Measurements from ENCODE around the gene SELENOK.

Gene SELENOK

DNA sequence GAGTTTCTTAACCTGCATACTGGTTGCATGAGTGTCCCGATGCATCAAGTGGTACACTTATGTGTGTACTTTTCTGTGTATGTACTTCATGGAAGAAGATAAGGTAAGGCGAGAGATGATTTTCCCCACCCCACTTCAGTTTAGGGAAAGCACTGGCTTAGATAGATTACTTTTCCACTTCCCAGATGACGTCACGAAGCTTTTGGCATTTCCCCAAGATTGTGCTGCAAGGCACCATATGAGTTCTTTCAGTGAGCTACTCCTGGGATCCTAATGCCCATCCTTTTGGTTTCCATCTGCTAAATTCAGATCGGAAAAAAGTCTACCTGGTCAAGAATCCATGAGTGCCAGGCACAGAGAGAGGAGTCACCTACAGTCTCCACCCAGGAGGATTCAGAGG lies 40.8 kb downstream of the SELENOK start:
- no peak overlapping the region for H3K4me3 ChIP-seq (ENCODE audit: low read length)
- WGBS = 95% methylated on average over 5 of the region's 5 CpGs
- no peaks in the 10 kb centered on the region; the same call in 1 of the 2 replicates for H3K9me3 ChIP-seq (ENCODE audit: insufficient read depth, low read depth, low read length)
- H3K4me1 ChIP-seq (ENCODE audit: insufficient read depth, low read length) = no peaks in the 10 kb centered on the region
- peaks cover 22% of the 10 kb centered on the region for H3K27me3 ChIP-seq (ENCODE audit: insufficient read depth, low read length)
- no peak overlapping the region for H3K27ac ChIP-seq (ENCODE audit: low read depth, low read length)
- peaks cover 14% of the 10 kb centered on the region for H3K36me3 ChIP-seq (ENCODE audit: insufficient read depth, low read length)
- H3K9ac ChIP-seq (ENCODE audit: low read depth, low read length) = no peak overlapping the region

DNA sequence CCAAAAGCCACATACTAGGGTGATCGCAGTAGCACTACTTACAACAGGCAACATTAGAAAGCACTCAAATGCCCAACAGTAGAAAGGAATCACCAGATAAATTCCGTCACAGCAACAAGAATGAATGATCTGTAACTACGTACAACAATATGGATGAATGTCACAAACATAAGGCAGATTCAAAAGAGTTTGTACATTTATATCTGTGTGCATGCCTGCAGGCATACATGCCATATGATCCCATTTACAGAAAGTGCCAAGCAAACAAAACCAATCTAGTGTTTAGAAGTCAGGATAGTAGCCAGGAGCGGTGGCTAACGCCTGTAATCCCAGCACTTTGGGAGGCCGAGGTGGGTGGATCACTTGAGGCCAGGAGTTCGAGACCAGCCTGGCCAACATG lies 41.7 kb downstream of the SELENOK start:
- Histone ChIP-seq H3K27ac (ENCODE audit: low read depth, low read length) (no peak overlapping the region), H3K9me3 (ENCODE audit: insufficient read depth, low read depth, low read length) (no peaks in the 10 kb centered on the region; the same call in 1 of the 2 replicates), H3K27me3 (ENCODE audit: insufficient read depth, low read length) (peaks cover 22% of the 10 kb centered on the region), H3K36me3 (ENCODE audit: insufficient read depth, low read length) (peaks cover 11% of the 10 kb centered on the region), H3K9ac (ENCODE audit: low read depth, low read length) (no peak overlapping the region), H3K4me1 (ENCODE audit: insufficient read depth, low read length) (no peaks in the 10 kb centered on the region), H3K4me3 (ENCODE audit: low read length) (no peak overlapping the region)
- 98% methylated on average over 7 of the region's 7 CpGs for WGBS

GRCh38 chr3:53846851-53847155 lies 44.9 kb downstream of the SELENOK start:
- Histone ChIP-seq H3K9ac (ENCODE audit: low read depth, low read length) (peak overlapping the region; percentile 82; the same call in 1 of the 2 replicates), H3K4me1 (ENCODE audit: insufficient read depth, low read length) (peaks cover 11% of the 10 kb centered on the region), H3K4me3 (ENCODE audit: low read length) (peak overlapping the region; percentile 78), H3K9me3 (ENCODE audit: insufficient read depth, low read depth, low read length) (no peaks in the 10 kb centered on the region; the same call in 1 of the 2 replicates), H3K27ac (ENCODE audit: low read depth, low read length) (no peak overlapping the region), H3K36me3 (ENCODE audit: insufficient read depth, low read length) (peaks cover 4% of the 10 kb centered on the region; the same call in 1 of the 2 replicates), H3K27me3 (ENCODE audit: insufficient read depth, low read length) (peaks cover 22% of the 10 kb centered on the region)
- WGBS = 81% methylated on average over 10 of the region's 10 CpGs

DNA sequence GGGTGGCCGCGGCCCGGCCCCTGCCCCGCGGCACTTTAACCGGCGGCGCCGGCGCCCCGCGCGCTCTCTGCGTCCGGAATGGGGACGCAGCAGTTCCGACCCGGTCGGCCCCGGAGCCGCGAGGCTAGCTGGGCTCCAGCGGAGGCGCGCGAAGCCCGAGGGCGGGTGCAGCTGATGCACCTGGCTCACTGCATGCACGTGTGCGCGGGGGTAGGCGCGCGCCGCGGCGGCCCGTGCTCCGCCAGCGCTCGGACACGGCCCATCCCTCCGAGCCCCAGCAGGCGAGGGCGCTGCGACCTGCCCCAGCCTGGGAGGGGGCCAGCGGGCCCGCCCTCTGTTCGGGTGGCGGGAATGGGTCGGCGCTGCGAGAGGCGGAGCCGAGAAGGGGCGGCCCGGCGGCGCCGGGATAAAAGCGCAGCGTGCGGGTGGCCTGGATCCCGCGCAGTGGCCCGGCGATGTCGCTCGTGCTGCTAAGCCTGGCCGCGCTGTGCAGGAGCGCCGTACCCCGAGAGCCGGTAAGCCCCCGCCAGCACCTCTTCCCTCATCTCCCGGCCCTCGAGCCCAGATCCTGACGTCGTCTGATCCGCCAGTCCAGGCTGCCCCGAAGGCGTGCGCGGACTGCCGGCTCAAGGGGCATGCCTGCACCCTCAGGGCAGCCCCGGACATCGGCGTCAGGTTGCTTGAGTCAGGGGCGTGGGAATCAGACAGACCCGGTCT lies 45.4 kb downstream of the SELENOK start, which contains the start of the genes CHDH and IL17RB:
TSS of gene CHDH (minus strand) at position 286 of the 717 bp plus-strand sequence. CDS start 22,411 bp downstream, outside the sequence.
TSS of gene IL17RB (plus strand) at position 435 of the 717 bp plus-strand sequence. CDS start at position 456, 21 bp downstream.
- H3K27ac ChIP-seq (ENCODE audit: low read depth, low read length) = peak within 1 kb of the TSS; percentile 77; the same call in 1 of the 2 replicates
- H3K4me3 ChIP-seq (ENCODE audit: low read length) = peak within 1 kb of the TSS; percentile 78
- peaks cover 22% of the 10 kb centered on the region for H3K27me3 ChIP-seq (ENCODE audit: insufficient read depth, low read length)
- peaks cover 11% of the 10 kb centered on the region for H3K4me1 ChIP-seq (ENCODE audit: insufficient read depth, low read length)
- no peaks in the 10 kb centered on the region; the same call in 1 of the 2 replicates for H3K9me3 ChIP-seq (ENCODE audit: insufficient read depth, low read depth, low read length)
- WGBS = 5% methylated on average over 91 of the region's 91 CpGs
- peaks cover 4% of the 10 kb centered on the region; the same call in 1 of the 2 replicates for H3K36me3 ChIP-seq (ENCODE audit: insufficient read depth, low read length)
- H3K9ac ChIP-seq (ENCODE audit: low read depth, low read length) = peak within 1 kb of the TSS; percentile 82

- under 1% methylated on average over 34 of the region's 34 CpGs for WGBS
Measured at GRCh38 chr3:53845881-53846133, 45.9 kb downstream of the SELENOK start.

GRCh38 chr3:53845103-53845880 lies 46.4 kb downstream of the SELENOK start:
- Histone ChIP-seq H3K4me1 (ENCODE audit: insufficient read depth, low read length) (peaks cover 11% of the 10 kb centered on the region), H3K4me3 (ENCODE audit: low read length) (peak overlapping the region; percentile 78), H3K27ac (ENCODE audit: low read depth, low read length) (peak overlapping the region; percentile 77; the same call in 1 of the 2 replicates), H3K27me3 (ENCODE audit: insufficient read depth, low read length) (peaks cover 22% of the 10 kb centered on the region), H3K9ac (ENCODE audit: low read depth, low read length) (peak overlapping the region; percentile 82), H3K36me3 (ENCODE audit: insufficient read depth, low read length) (peaks cover 4% of the 10 kb centered on the region; the same call in 1 of the 2 replicates), H3K9me3 (ENCODE audit: insufficient read depth, low read depth, low read length) (no peaks in the 10 kb centered on the region; the same call in 1 of the 2 replicates)
- 16% methylated on average over 25 of the region's 25 CpGs for WGBS

More at GRCh38 chr3:53845881-53846133, 45.9 kb downstream of the SELENOK start:
- Histone ChIP-seq H3K36me3 (ENCODE audit: insufficient read depth, low read length) (peaks cover 4% of the 10 kb centered on the region; the same call in 1 of the 2 replicates), H3K4me3 (ENCODE audit: low read length) (peak overlapping the region; percentile 78), H3K27me3 (ENCODE audit: insufficient read depth, low read length) (peaks cover 22% of the 10 kb centered on the region), H3K27ac (ENCODE audit: low read depth, low read length) (peak overlapping the region; percentile 77; the same call in 1 of the 2 replicates), H3K4me1 (ENCODE audit: insufficient read depth, low read length) (peaks cover 11% of the 10 kb centered on the region), H3K9ac (ENCODE audit: low read depth, low read length) (peak overlapping the region; percentile 82), H3K9me3 (ENCODE audit: insufficient read depth, low read depth, low read length) (no peaks in the 10 kb centered on the region; the same call in 1 of the 2 replicates)

- Histone ChIP-seq H3K9ac (ENCODE audit: low read depth, low read length) (no peak overlapping the region), H3K27me3 (ENCODE audit: insufficient read depth, low read length) (peaks cover 22% of the 10 kb centered on the region), H3K4me3 (ENCODE audit: low read length) (no peak overlapping the region), H3K4me1 (ENCODE audit: insufficient read depth, low read length) (peaks cover 11% of the 10 kb centered on the region), H3K9me3 (ENCODE audit: insufficient read depth, low read depth, low read length) (no peaks in the 10 kb centered on the region; the same call in 1 of the 2 replicates), H3K27ac (ENCODE audit: low read depth, low read length) (no peak overlapping the region), H3K36me3 (ENCODE audit: insufficient read depth, low read length) (peaks cover under 1% of the 10 kb centered on the region; the same call in 1 of the 2 replicates)
- 89% methylated on average over 9 of the region's 9 CpGs for WGBS
Measured at GRCh38 chr3:53844262-53845102, 47.2 kb downstream of the SELENOK start.

DNA sequence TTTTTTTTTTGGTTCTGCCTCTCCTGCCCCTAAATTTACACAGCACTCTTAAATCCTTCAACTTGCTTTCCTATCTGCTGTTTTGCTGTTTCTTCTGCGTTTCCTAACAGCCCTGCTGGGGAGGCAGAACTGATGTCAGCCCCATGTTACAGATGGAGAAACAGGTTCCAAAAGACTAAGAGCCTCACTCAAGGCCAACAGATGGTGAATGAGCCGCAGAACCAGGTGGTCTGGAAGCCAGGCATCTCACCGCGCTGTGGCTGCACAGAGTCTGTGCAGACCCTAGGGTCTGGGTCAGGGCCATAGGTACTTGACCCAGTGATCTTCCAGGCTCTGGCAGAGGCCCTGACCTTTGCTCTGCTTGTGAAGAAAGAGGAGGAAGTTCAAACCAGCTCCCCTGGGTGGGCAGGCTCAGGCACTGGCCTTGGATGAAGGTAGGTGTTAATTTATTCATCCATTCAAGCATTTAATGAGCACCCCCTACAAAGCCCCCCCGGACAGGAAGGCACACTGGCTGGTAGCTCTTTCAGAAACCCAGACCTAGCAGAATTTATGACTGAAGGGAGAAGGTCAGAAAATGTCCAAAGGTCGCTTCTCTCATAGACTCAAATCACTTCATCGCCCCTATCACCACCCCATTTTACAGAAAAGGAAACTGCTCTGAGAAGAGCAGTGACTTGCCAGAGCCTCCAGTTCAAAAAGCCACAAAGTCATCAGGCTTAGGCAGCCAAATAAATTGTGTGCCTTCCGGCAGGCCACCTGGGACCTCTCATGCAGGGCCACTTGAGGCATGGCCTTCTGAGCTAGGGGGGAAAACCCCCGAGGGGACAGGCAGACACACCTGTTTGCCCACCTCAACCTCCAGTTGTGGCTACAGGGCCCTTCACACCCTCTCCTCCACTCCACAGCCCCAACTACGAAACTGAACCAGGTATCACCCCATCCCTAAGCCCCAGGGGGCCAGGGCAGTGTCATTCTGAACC lies 48.2 kb downstream of the SELENOK start:
- Histone ChIP-seq H3K27ac (ENCODE audit: low read depth, low read length) (peak overlapping the region; percentile 28; the same call in 1 of the 2 replicates), H3K4me3 (ENCODE audit: low read length) (no peak overlapping the region), H3K9me3 (ENCODE audit: insufficient read depth, low read depth, low read length) (no peaks in the 10 kb centered on the region; the same call in 1 of the 2 replicates), H3K4me1 (ENCODE audit: insufficient read depth, low read length) (peaks cover 11% of the 10 kb centered on the region), H3K27me3 (ENCODE audit: insufficient read depth, low read length) (peaks cover 22% of the 10 kb centered on the region), H3K9ac (ENCODE audit: low read depth, low read length) (no peak overlapping the region), H3K36me3 (ENCODE audit: insufficient read depth, low read length) (peaks cover 5% of the 10 kb centered on the region; the same call in 1 of the 2 replicates)
- WGBS = 83% methylated on average over 9 of the region's 10 CpGs

GRCh38 chr3:53842436-53843194 lies 49.0 kb downstream of the SELENOK start:
- 47% methylated on average over 12 of the region's 12 CpGs for WGBS
- H3K4me1 ChIP-seq (ENCODE audit: insufficient read depth, low read length) = peaks cover 11% of the 10 kb centered on the region
- peaks cover 16% of the 10 kb centered on the region for H3K27me3 ChIP-seq (ENCODE audit: insufficient read depth, low read length)
- peaks cover 5% of the 10 kb centered on the region; the same call in 1 of the 2 replicates for H3K36me3 ChIP-seq (ENCODE audit: insufficient read depth, low read length)
- no peak overlapping the region for H3K4me3 ChIP-seq (ENCODE audit: low read length)
- no peak overlapping the region for H3K9ac ChIP-seq (ENCODE audit: low read depth, low read length)
- H3K27ac ChIP-seq (ENCODE audit: low read depth, low read length) = no peak overlapping the region; the same call in 1 of the 2 replicates
- H3K9me3 ChIP-seq (ENCODE audit: insufficient read depth, low read depth, low read length) = no peaks in the 10 kb centered on the region; the same call in 1 of the 2 replicates

All from HUES64 (cell line).